Measurements from ENCODE around the gene NIPAL1. TPM values are rescaled to one million over a fixed set of nuclear protein-coding genes. Genes with fewer than 3 reads are reported as not detected.

The NIPAL1 gene
- total RNA-seq, 6 donors from 2014 or later, result under 0.01 to 8.9 (median 2.9) TPM

DNA sequence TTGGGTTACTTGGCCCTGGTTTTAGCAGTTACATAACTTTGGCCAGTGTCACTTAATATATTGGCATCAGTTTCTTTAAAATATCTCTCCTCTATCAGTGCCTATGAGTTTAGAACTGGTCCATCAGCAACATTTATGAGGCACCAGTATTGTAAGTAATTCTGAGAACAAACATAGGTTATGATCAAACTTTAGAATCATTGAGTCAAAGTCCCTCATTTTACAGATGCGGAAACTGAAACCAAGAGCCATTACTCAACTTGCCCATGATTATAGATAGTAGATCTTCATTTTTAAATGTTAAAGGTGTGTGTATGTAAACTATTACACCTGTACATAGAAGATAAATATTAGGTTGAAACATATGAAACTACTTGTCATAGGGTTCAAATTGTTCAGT, 4.5 kb downstream of the NIPAL1 start:
- Histone ChIP-seq H3K4me1 (peaks cover 6 to 16% (median 12%) of the 10 kb centered on the region in 4 donors), H3K4me3 (no peak overlapping the region), H3K27me3 (peaks cover 0 to 6% (median 0%) of the 10 kb centered on the region in 4 donors), H3K27ac (no peak overlapping the region), H3K36me3 (no peaks in the 10 kb centered on the region), H3K9me3 (no peaks in the 10 kb centered on the region)
- DNase-seq (no peak), ATAC-seq (ENCODE audit: low FRiP score in 2 of 2) (no peak)
- WGBS, 2 donors, result 85 to 96% methylated on average over 1 of the region's 1 CpG
- no peak for TF ChIP-seq POLR2A (IDR thresholded peaks at IDR 0.05)

DNA sequence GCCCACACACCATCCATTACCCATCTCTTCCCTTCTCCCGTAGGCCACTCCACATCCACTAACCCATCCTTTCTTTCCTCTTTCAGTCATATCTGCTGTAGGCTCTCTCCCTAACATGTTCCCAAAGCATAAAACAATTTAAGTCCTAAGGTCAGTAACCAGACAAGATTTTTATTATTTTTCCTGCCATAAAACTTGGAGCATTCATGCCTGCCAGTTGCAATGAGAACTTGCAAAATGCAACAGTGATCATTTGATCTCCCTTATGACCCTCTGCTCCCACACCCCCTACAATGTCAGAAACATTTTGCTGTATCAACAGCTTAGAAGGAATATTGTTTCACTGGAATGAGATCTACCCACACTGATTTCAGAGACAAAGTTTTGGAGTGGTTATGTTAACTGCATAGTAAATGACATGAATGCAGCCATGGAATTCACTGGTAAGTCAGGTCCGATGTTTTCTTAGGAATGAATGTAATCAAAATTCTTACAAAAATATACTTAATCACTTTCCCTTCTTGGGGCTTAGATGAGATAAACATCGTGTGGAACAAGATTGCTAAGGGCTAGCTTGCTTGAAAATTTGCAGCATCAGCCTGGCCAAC, 5.7 kb downstream of the NIPAL1 start:
- TF ChIP-seq, protein P1, sequence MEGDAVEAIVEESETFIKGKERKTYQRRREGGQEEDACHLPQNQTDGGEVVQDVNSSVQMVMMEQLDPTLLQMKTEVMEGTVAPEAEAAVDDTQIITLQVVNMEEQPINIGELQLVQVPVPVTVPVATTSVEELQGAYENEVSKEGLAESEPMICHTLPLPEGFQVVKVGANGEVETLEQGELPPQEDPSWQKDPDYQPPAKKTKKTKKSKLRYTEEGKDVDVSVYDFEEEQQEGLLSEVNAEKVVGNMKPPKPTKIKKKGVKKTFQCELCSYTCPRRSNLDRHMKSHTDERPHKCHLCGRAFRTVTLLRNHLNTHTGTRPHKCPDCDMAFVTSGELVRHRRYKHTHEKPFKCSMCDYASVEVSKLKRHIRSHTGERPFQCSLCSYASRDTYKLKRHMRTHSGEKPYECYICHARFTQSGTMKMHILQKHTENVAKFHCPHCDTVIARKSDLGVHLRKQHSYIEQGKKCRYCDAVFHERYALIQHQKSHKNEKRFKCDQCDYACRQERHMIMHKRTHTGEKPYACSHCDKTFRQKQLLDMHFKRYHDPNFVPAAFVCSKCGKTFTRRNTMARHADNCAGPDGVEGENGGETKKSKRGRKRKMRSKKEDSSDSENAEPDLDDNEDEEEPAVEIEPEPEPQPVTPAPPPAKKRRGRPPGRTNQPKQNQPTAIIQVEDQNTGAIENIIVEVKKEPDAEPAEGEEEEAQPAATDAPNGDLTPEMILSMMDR (IDR thresholded peaks at IDR 0.05), result no peak
- TF ChIP-seq POLR2A (IDR thresholded peaks at IDR 0.05) (no peak), POLR2AphosphoS5 (IDR thresholded peaks at IDR 0.05) (no peak), EP300 (IDR thresholded peaks at IDR 0.05) (no peak)
- 77 to 85% methylated on average over 3 of the region's 3 CpGs for WGBS, 2 donors

DNA sequence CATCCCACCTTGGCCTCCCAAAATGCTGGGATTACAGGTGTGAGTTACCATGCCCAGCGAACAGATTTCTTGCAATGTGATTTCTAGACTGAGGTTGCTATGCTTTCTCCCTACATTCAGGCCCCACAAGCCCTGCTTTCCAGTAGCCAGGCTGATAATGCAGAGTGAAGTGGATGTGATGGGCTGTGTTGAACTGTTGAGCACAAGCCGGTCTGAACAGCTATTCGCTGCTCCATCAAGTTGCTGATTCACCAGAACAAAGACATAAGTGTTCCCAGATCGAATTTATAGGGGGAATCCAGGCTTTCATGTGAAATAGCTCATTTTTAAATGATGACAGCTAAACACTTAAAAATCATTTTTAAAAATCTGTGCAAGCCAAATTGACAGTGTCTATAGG, 8.0 kb downstream of the NIPAL1 start:
- TF ChIP-seq, protein P1 (IDR thresholded peaks at IDR 0.05), result no peak
- TF ChIP-seq POLR2AphosphoS5 (IDR thresholded peaks at IDR 0.05) (no peak), POLR2A (IDR thresholded peaks at IDR 0.05) (no peak), EP300 (IDR thresholded peaks at IDR 0.05) (no peak)
- 75 to 76% methylated on average over 4 of the region's 4 CpGs for WGBS, 2 donors
- H3K4me1 ChIP-seq, result no peaks in the 10 kb centered on the region
- no peaks in the 10 kb centered on the region for H3K36me3 ChIP-seq
- no peak for DNase-seq
- H3K27ac ChIP-seq, result no peak overlapping the region
- ATAC-seq (ENCODE audit: low FRiP score in 2 of 2), result no peak
- H3K4me3 ChIP-seq, result no peak overlapping the region
- H3K9me3 ChIP-seq, result no peaks in the 10 kb centered on the region
- H3K27me3 ChIP-seq, result no peaks in the 10 kb centered on the region

More for the DNA sequence above, 5.7 kb downstream of the NIPAL1 start:
- H3K27me3 ChIP-seq, result no peaks in the 10 kb centered on the region
- no peak for DNase-seq
- H3K4me1 ChIP-seq, result peaks cover 0 to 4% (median 2%) of the 10 kb centered on the region in 4 donors
- H3K36me3 ChIP-seq, result no peaks in the 10 kb centered on the region
- H3K4me3 ChIP-seq, result no peak overlapping the region
- H3K9me3 ChIP-seq, result no peaks in the 10 kb centered on the region
- no peak for ATAC-seq (ENCODE audit: low FRiP score in 2 of 2)
- H3K27ac ChIP-seq, result no peak overlapping the region

DNA sequence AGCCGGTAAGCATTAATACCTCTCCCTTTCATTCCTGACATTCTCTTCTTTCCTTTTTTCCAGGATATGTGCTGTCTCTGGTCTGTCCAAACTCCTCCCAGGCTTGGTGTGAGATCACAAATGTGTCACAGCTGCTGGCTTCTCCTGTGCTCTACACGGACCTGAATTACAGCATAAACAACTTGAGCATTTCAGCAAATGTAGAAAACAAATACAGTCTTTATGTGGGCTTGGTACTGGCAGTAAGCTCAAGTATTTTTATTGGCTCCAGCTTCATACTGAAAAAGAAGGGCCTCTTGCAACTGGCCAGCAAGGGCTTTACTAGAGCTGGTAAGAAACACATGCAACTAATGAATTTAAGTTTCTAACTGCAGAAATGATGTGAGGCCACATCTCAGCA, 8.4 kb downstream of the NIPAL1 start:
- Histone ChIP-seq H3K9me3 (no peaks in the 10 kb centered on the region), H3K27me3 (no peaks in the 10 kb centered on the region), H3K36me3 (no peaks in the 10 kb centered on the region), H3K27ac (no peak overlapping the region), H3K4me3 (no peak overlapping the region), H3K4me1 (no peaks in the 10 kb centered on the region)
- TF ChIP-seq, protein P1 (IDR thresholded peaks at IDR 0.05), result no peak
- TF ChIP-seq EP300 (IDR thresholded peaks at IDR 0.05), result no peak
- no peak for TF ChIP-seq POLR2A (IDR thresholded peaks at IDR 0.05)
- no peak for TF ChIP-seq POLR2AphosphoS5 (IDR thresholded peaks at IDR 0.05)
- no peak for DNase-seq
- ATAC-seq (ENCODE audit: low FRiP score in 2 of 2), result peak in 1 of 2 donors; percentile 63
- WGBS, 2 donors, result 25 to 39% methylated on average over 2 of the region's 2 CpGs

DNA sequence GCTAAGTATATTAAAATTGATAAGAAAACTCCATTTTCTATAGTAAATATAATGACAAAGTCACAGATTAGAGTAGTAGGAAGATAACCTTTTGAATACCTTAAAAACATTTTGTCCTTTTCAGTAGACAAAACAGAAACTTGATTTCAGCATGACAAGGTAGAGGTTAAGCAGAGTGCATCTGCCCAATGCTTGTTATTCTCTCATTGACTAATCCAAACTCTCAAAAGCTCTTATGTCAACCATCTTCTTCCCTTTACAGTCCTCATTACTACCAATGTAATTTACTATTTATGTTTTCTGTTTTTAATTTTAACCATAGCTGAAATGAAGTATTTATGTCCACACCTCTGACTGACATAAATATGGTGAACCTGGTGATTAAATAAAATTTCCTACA, 11.1 kb downstream of the NIPAL1 start:
- Histone ChIP-seq H3K4me3 (no peak overlapping the region), H3K9me3 (no peaks in the 10 kb centered on the region), H3K27ac (no peak overlapping the region), H3K36me3 (no peaks in the 10 kb centered on the region), H3K4me1 (no peaks in the 10 kb centered on the region), H3K27me3 (no peaks in the 10 kb centered on the region)
- DNase-seq (no peak), ATAC-seq (ENCODE audit: low FRiP score in 2 of 2) (no peak)
- TF ChIP-seq POLR2AphosphoS5 (IDR thresholded peaks at IDR 0.05) (no peak), EP300 (IDR thresholded peaks at IDR 0.05) (no peak), POLR2A (IDR thresholded peaks at IDR 0.05) (no peak)
- TF ChIP-seq, protein P1 (IDR thresholded peaks at IDR 0.05), result no peak
